Mucosa of rectum (tissue), 2 donors: ENCODE data around the gene PTPN6.

ENCODE experiments used
- H3K27ac ChIP-seq, 2 donors: one replicate each; pipeline ENCODE4 v1.7.0; 2013; ENCODE audit warnings: inconsistent platforms in 2 of 2, low read depth in 2 of 2, low read length in 2 of 2
- H3K27me3 ChIP-seq, 2 donors: one replicate each; pipeline ENCODE4 v1.7.0; 2013; ENCODE audit warnings: low read length in 2 of 2; ENCODE audit not compliant: control insufficient read depth in 2 of 2, insufficient read depth in 2 of 2
- H3K36me3 ChIP-seq, 2 donors: one replicate each; pipeline ENCODE4 v1.7.0; 2013; ENCODE audit warnings: low read length in 2 of 2; ENCODE audit not compliant: control insufficient read depth in 2 of 2, insufficient read depth in 2 of 2
- H3K4me1 ChIP-seq, 2 donors: one replicate each; pipeline ENCODE4 v1.7.0; 2013; ENCODE audit warnings: low read length in 2 of 2, mild to moderate bottlenecking in 1 of 2; ENCODE audit not compliant: control insufficient read depth in 2 of 2, insufficient read depth in 2 of 2
- H3K4me3 ChIP-seq, 2 donors: one replicate each; pipeline ENCODE4 v1.7.0; 2013; ENCODE audit warnings: low read length in 2 of 2
- H3K9ac ChIP-seq, 2 donors: one replicate each; pipeline ENCODE4 v1.7.0; 2013; ENCODE audit warnings: low read length in 2 of 2, low read depth in 1 of 2, mild to moderate bottlenecking in 1 of 2
- H3K9me3 ChIP-seq, 2 donors: one replicate each; pipeline ENCODE4 v1.7.0; 2013; ENCODE audit warnings: low read length in 2 of 2; ENCODE audit not compliant: control insufficient read depth in 2 of 2
- donor health status: healthy.
- donor health status: Normal muscosa, but diverticular disease.

The PTPN6 gene

GRCh38 chr12:6923003-6923732 is 28.0 kb upstream of the PTPN6 start:
- peak overlapping the region in 1 of 2 donors; percentile 75 for H3K27ac ChIP-seq
- H3K4me3 ChIP-seq = no peak overlapping the region
- H3K36me3 ChIP-seq = peaks cover 0 to 3% of the 10 kb centered on the region in 2 donors
- H3K9me3 ChIP-seq = no peaks in the 10 kb centered on the region
- peak overlapping the region in 1 of 2 donors; percentile 26 for H3K9ac ChIP-seq
- peaks cover 29 to 42% of the 10 kb centered on the region in 2 donors for H3K4me1 ChIP-seq
- no peaks in the 10 kb centered on the region for H3K27me3 ChIP-seq

- H3K4me1 ChIP-seq = peaks cover 31 to 42% of the 10 kb centered on the region in 2 donors
- no peak overlapping the region for H3K4me3 ChIP-seq
- H3K27ac ChIP-seq = peak overlapping the region in 1 of 2 donors; percentile 91
- H3K36me3 ChIP-seq = peaks cover 0 to 3% of the 10 kb centered on the region in 2 donors
- H3K9me3 ChIP-seq = no peaks in the 10 kb centered on the region
- no peak overlapping the region for H3K9ac ChIP-seq
- H3K27me3 ChIP-seq = no peaks in the 10 kb centered on the region
Measured at GRCh38 chr12:6923851-6924250, 27.3 kb upstream of the PTPN6 start.

- peak overlapping the region; percentile 13 to 40 for H3K4me3 ChIP-seq
- peak overlapping the region; percentile 58 to 67 for H3K9ac ChIP-seq
- peak overlapping the region; percentile 82 to 91 for H3K27ac ChIP-seq
- H3K4me1 ChIP-seq = peaks cover 45 to 53% of the 10 kb centered on the region in 2 donors
- H3K36me3 ChIP-seq = no peaks in the 10 kb centered on the region
- no peaks in the 10 kb centered on the region for H3K27me3 ChIP-seq
- no peaks in the 10 kb centered on the region for H3K9me3 ChIP-seq
Measured at GRCh38 chr12:6925239-6925539, 26.0 kb upstream of the PTPN6 start.

- H3K36me3 ChIP-seq = no peaks in the 10 kb centered on the region
- H3K9me3 ChIP-seq = no peaks in the 10 kb centered on the region
- peak overlapping the region; percentile 82 to 91 for H3K27ac ChIP-seq
- peak overlapping the region; percentile 13 to 61 for H3K4me3 ChIP-seq
- H3K27me3 ChIP-seq = no peaks in the 10 kb centered on the region
- peaks cover 45 to 54% of the 10 kb centered on the region in 2 donors for H3K4me1 ChIP-seq
- peak overlapping the region; percentile 67 to 76 for H3K9ac ChIP-seq
Measured at GRCh38 chr12:6925540-6926279, 25.4 kb upstream of the PTPN6 start.

- peaks cover 45 to 55% of the 10 kb centered on the region in 2 donors for H3K4me1 ChIP-seq
Measured at GRCh38 chr12:6927379-6928021, 23.7 kb upstream of the PTPN6 start, which contains the start of gene ATN1. Gene ATN1, plus strand, starts transcription at chr12:6927959. Its CDS starts 6,043 bp downstream, at chr12:6934002.

GRCh38 chr12:6928022-6928702 is 23.0 kb upstream of the PTPN6 start:
- Histone ChIP-seq H3K4me3 (peak overlapping the region; percentile 81 to 88), H3K27me3 (no peaks in the 10 kb centered on the region), H3K9ac (peak overlapping the region; percentile 71 to 84), H3K27ac (peak overlapping the region; percentile 80 to 83), H3K4me1 (peaks cover 46 to 53% of the 10 kb centered on the region in 2 donors), H3K9me3 (no peaks in the 10 kb centered on the region), H3K36me3 (no peaks in the 10 kb centered on the region)

More at GRCh38 chr12:6927379-6928021, 23.7 kb upstream of the PTPN6 start, which contains the start of gene ATN1:
- H3K36me3 ChIP-seq = no peaks in the 10 kb centered on the region
- H3K9me3 ChIP-seq = no peaks in the 10 kb centered on the region
- H3K27ac ChIP-seq = peak within 1 kb of the TSS; percentile 82 to 91
- peak within 1 kb of the TSS; percentile 81 to 84 for H3K9ac ChIP-seq
- H3K4me3 ChIP-seq = peak within 1 kb of the TSS; percentile 81 to 88
- no peaks in the 10 kb centered on the region for H3K27me3 ChIP-seq

GRCh38 chr12:6928703-6929407 is 22.3 kb upstream of the PTPN6 start:
- Histone ChIP-seq H3K27ac (peak overlapping the region; percentile 80 to 83), H3K4me3 (peak overlapping the region; percentile 81 to 88), H3K4me1 (peaks cover 49 to 53% of the 10 kb centered on the region in 2 donors), H3K9ac (peak overlapping the region; percentile 71 to 84), H3K27me3 (no peaks in the 10 kb centered on the region), H3K36me3 (peaks cover 0 to 6% of the 10 kb centered on the region in 2 donors), H3K9me3 (no peaks in the 10 kb centered on the region)

GRCh38 chr12:6929466-6930452 is 21.4 kb upstream of the PTPN6 start:
- no peaks in the 10 kb centered on the region for H3K9me3 ChIP-seq
- H3K36me3 ChIP-seq = peaks cover 0 to 15% of the 10 kb centered on the region in 2 donors
- peak overlapping the region; percentile 71 to 84 for H3K9ac ChIP-seq
- H3K4me3 ChIP-seq = peak overlapping the region; percentile 81 to 88
- H3K4me1 ChIP-seq = peaks cover 43 to 52% of the 10 kb centered on the region in 2 donors
- H3K27me3 ChIP-seq = no peaks in the 10 kb centered on the region
- peak overlapping the region; percentile 80 to 83 for H3K27ac ChIP-seq
